B cell (primary cell): ENCODE data around the gene MBD3. TPM values are rescaled to one million over a fixed set of nuclear protein-coding genes. Genes with fewer than 3 reads are reported as not detected.

Experiments
- ATAC-seq: fragments of 200-7000 bp; cut with Tn5 transposase; one replicate; pipeline ENCODE4 v1.10.0; 2021; ENCODE audit warnings: low read depth, mild to moderate bottlenecking, moderate number of reproducible peaks, moderate library complexity
- CTCF ChIA-PET: fragments of 350-600 bp; sonication (Branson Sonifier 250); formaldehyde crosslinking; loops from one replicate; lab custom pipeline; 2021; ENCODE audit warnings: antibody characterized with exemption, inconsistent platforms; lab: Charles Lee
- POLR2A ChIA-PET: fragments of 350-600 bp; sonication (Branson Sonifier 250); formaldehyde crosslinking; loops from one replicate; lab custom pipeline; 2021; ENCODE audit warnings: antibody characterized with exemption; lab: Charles Lee
- DNase-seq: peaks from one replicate; pipeline ENCODE4 v3.0.0; 2013
- H2AFZ ChIP-seq: 2 replicates; pipeline ENCODE4 v1.6.1; 2012; ENCODE audit warnings: mild to moderate bottlenecking, low read depth, low read length; ENCODE audit not compliant: insufficient read depth, poor library complexity, severe bottlenecking
- H3K27ac ChIP-seq, 2 donors: 1 replicate in 1 of 2; 2 replicates in 1 of 2; pipeline ENCODE4 v1.5.1; 2012 to 2013; ENCODE audit warnings: low read length in 2 of 2, mild to moderate bottlenecking in 2 of 2, moderate library complexity in 1 of 2
- H3K27me3 ChIP-seq, 4 experiments: fragments of 200-600 bp in 1 of 4; sonication (generic) in 1 of 4; replicated peaks in 1 of 4; 1 replicate in 2 of 4; 2 replicates in 2 of 4; pipeline versions ENCODE4 v1.6.1 to v1.7.0; 2013 to 2016; ENCODE audit warnings: low read length in 3 of 4, mild to moderate bottlenecking in 2 of 4, mixed read lengths in 1 of 4, moderate library complexity in 1 of 4; ENCODE audit not compliant: insufficient read depth in 4 of 4, control insufficient read depth in 3 of 4; ENCODE audit errors: control extremely low read depth in 1 of 4
- H3K36me3 ChIP-seq, 2 experiments: replicated peaks in 1 of 2; 1 replicate in 1 of 2; 2 replicates in 1 of 2; pipeline versions ENCODE4 v1.6.1 to v1.7.1; 2013; ENCODE audit warnings: low read length in 1 of 2; ENCODE audit not compliant: insufficient read depth in 2 of 2, control insufficient read depth in 1 of 2; ENCODE audit errors: control extremely low read depth in 1 of 2, extremely low read depth in 1 of 2
- H3K4me1 ChIP-seq, 2 donors: fragments of 200-600 bp in 1 of 2; sonication (generic) in 1 of 2; 1 replicate in 1 of 2; 2 replicates in 1 of 2; pipeline versions ENCODE4 v1.5.1 to v1.6.1; 2013 to 2017; ENCODE audit warnings: low read length in 2 of 2; ENCODE audit not compliant: control insufficient read depth in 2 of 2, insufficient read depth in 2 of 2
- H3K4me2 ChIP-seq: replicated peaks from 2 replicates; pipeline ENCODE3; 2012; ENCODE audit warnings: mild to moderate bottlenecking, low read depth, low read length; ENCODE audit not compliant: poor library complexity, severe bottlenecking
- H3K4me3 ChIP-seq, 5 experiments: fragments of 200-600 bp in 1 of 5; sonication (generic) in 1 of 5; 1 replicate in 3 of 5; 2 replicates in 2 of 5; pipeline versions ENCODE4 v1.5.1 to v1.7.0; 2011 to 2016; ENCODE audit warnings: low read length in 4 of 5, mild to moderate bottlenecking in 4 of 5, low read depth in 2 of 5, control low read depth in 1 of 5, moderate library complexity in 1 of 5; ENCODE audit not compliant: insufficient read depth in 1 of 5; ENCODE audit errors: control extremely low read depth in 1 of 5, extremely low read depth in 1 of 5
- H3K79me2 ChIP-seq: fragments of 200-600 bp; sonication (generic); one replicate; pipeline ENCODE4 v1.6.0; 2016; ENCODE audit warnings: low read length; ENCODE audit not compliant: control insufficient read depth, insufficient read depth
- H3K9ac ChIP-seq: fragments of 200-600 bp; sonication (generic); 2 replicates; pipeline ENCODE4 v1.6.1; 2017; ENCODE audit warnings: mild to moderate bottlenecking, low read length, moderate library complexity
- H3K9me3 ChIP-seq, 3 donors: one replicate each; pipeline versions ENCODE4 v1.6.1 to v1.7.1; 2013; ENCODE audit warnings: low read length in 2 of 3; ENCODE audit not compliant: control insufficient read depth in 2 of 3, insufficient read depth in 1 of 3; ENCODE audit errors: control extremely low read depth in 1 of 3
- H4K20me1 ChIP-seq: 2 replicates; pipeline ENCODE4 v1.6.0; 2012; ENCODE audit warnings: mild to moderate bottlenecking, low read length; ENCODE audit not compliant: insufficient read depth, control insufficient read depth, poor library complexity, severe bottlenecking
- H3K27ac Mint-ChIP-seq: one replicate; pipeline ENCODE4 v1.8.0; 2021; ENCODE audit warnings: mixed read lengths
- H3K27me3 Mint-ChIP-seq: one replicate; pipeline ENCODE4 v1.8.0; 2021; ENCODE audit warnings: mixed read lengths
- H3K4me1 Mint-ChIP-seq: one replicate; pipeline ENCODE4 v1.8.0; 2021; ENCODE audit warnings: mixed read lengths
- H3K4me3 Mint-ChIP-seq: one replicate; pipeline ENCODE4 v1.8.0; 2021; ENCODE audit warnings: mixed read lengths
- H3K9me3 Mint-ChIP-seq: one replicate; pipeline ENCODE4 v1.8.0; 2022; ENCODE audit warnings: mixed read lengths; ENCODE audit not compliant: insufficient read depth
- CTCF ChIP-seq: fragments of 200-600 bp; IDR thresholded peaks from one replicate; pipeline ENCODE4 v1.8.0; 2022; ENCODE audit warnings: antibody characterized with exemption, mild to moderate bottlenecking
- EZH2 ChIP-seq: IDR thresholded peaks from 2 replicates; pipeline ENCODE4 v1.6.1; 2012; ENCODE audit warnings: borderline replicate concordance, low read depth, mild to moderate bottlenecking, moderate library complexity, low read length; ENCODE audit not compliant: insufficient read depth, poor library complexity, severe bottlenecking
- WGBS: methylation state at CpG from one replicate; pipeline ENCODE4 v1.1.5; 2013; ENCODE audit warnings: missing lambda C conversion rate; ENCODE audit not compliant: insufficient coverage; 5-methylcytosine and 5-hydroxymethylcytosine counted together
- intact Hi-C: fragments of 100-400 bp; cut with micrococcal nuclease; formaldehyde crosslinking; loops from one replicate; pipeline ENCODE4 v1.10.0; 2022
- polyA plus RNA-seq: library from polyadenylated mRNA; depleted of rRNA; stranded (reverse); fragments of >200 nt; gene quantifications from 2 replicates; pipeline ENCODE4 v1.2.3, GENCODE V29; 2012
- total RNA-seq, 2 donors: library from RNA; stranded (reverse); fragments of 120-200 nt in 1 of 2; gene quantifications; 1 replicate in 1 of 2; 2 replicates in 1 of 2; pipeline versions ENCODE4 v1.2.3 to v1.2.4, GENCODE V29; 2013 to 2022

The MBD3 gene
- total and polyA plus RNA-seq, 2 donors (not counting 1 experiment from before 2014, with no cell fraction given) = 48.1 to 84.6 TPM

- Histone ChIP-seq H3K79me2 (no peaks in the 10 kb centered on the region), H3K27me3 (peaks cover 0 to 17% (median 0%) of the 10 kb centered on the region in 4 experiments), H2AFZ (no peak overlapping the region), H3K27ac (no peak overlapping the region), H3K4me1 (no peaks in the 10 kb centered on the region), H3K4me2 (no peak overlapping the region), H4K20me1 (no peaks in the 10 kb centered on the region), H3K36me3 (no peaks in the 10 kb centered on the region), H3K4me3 (no peak overlapping the region), H3K9ac (no peak overlapping the region), H3K9me3 (peaks cover 0 to 8% (median 0%) of the 10 kb centered on the region in 3 donors)
- H3K4me1 Mint-ChIP-seq = no peaks in the 10 kb centered on the region
- ATAC-seq (no peak), DNase-seq (no peak)
- H3K4me3 Mint-ChIP-seq = no peak overlapping the region
- no peak for TF ChIP-seq CTCF
- TF ChIP-seq EZH2 = no peak
- H3K27ac Mint-ChIP-seq = no peak overlapping the region
- H3K9me3 Mint-ChIP-seq = no peaks in the 10 kb centered on the region
- H3K27me3 Mint-ChIP-seq = peaks cover 10% of the 10 kb centered on the region
- POLR2A ChIA-PET = no interaction called here
- intact Hi-C loops = no loop called here
- CTCF ChIA-PET = no interaction called here
- 98% methylated on average over 108 of the region's 121 CpGs for WGBS
Observed at GRCh38 chr19:1555487-1556389, 36.9 kb downstream of the MBD3 start.

- ChIA-PET POLR2A (no interaction called here), CTCF (no interaction called here)
- Histone ChIP-seq H3K4me3 (no peak overlapping the region), H3K4me1 (no peaks in the 10 kb centered on the region), H3K36me3 (no peaks in the 10 kb centered on the region), H3K79me2 (no peaks in the 10 kb centered on the region), H3K9ac (no peak overlapping the region), H3K27ac (no peak overlapping the region), H4K20me1 (no peaks in the 10 kb centered on the region), H3K9me3 (peaks cover 0 to 12% (median 0%) of the 10 kb centered on the region in 3 donors), H3K4me2 (no peak overlapping the region), H2AFZ (no peak overlapping the region), H3K27me3 (peaks cover 0 to 21% (median 0%) of the 10 kb centered on the region in 4 experiments)
- TF ChIP-seq CTCF = no peak
- TF ChIP-seq EZH2 = no peak
- Mint-ChIP-seq H3K4me3 (no peak overlapping the region), H3K27ac (no peak overlapping the region), H3K9me3 (no peaks in the 10 kb centered on the region), H3K27me3 (peaks cover 10% of the 10 kb centered on the region), H3K4me1 (no peaks in the 10 kb centered on the region)
- intact Hi-C loops = no loop called here
- WGBS = 94% methylated on average over 14 of the region's 24 CpGs
- no peak for DNase-seq
- ATAC-seq = no peak
Observed at GRCh38 chr19:1554968-1555367, 37.7 kb downstream of the MBD3 start.
